HG02870 (cell line): Measurements from ENCODE around the gene BCS1L.
"Not testable (repeated sequence)": the region's sequence is repeated elsewhere in the genome, so short reads cannot be mapped to it uniquely, and the experiment has no call there.

Source experiments
- ATAC-seq: cut with Tn5 transposase; IDR thresholded peaks from one replicate; pipeline ENCODE4 v1.9.1; 2021; ENCODE audit warnings: mild to moderate bottlenecking, moderate library complexity; ENCODE audit not compliant: unreplicated experiment

Gene BCS1L

DNA sequence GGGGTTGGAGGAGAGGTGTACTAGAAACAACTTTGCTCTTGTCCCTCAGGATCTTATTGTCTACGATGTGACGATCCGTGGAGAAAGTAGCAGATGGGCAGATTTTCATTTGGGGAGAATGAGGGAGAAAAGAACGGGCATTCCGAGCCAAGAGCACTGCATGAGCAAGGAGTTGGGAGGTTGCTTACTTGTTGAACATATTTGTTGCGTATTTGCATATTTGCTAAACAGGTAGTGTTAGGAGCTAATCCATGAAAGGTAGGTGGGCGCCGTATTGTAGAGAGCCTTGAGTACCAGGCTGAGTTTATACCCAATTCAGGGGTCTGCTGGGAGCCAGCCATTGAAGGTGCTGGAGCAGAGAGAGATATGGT, 490 bp downstream of the BCS1L start:
- ATAC-seq: no peak

DNA sequence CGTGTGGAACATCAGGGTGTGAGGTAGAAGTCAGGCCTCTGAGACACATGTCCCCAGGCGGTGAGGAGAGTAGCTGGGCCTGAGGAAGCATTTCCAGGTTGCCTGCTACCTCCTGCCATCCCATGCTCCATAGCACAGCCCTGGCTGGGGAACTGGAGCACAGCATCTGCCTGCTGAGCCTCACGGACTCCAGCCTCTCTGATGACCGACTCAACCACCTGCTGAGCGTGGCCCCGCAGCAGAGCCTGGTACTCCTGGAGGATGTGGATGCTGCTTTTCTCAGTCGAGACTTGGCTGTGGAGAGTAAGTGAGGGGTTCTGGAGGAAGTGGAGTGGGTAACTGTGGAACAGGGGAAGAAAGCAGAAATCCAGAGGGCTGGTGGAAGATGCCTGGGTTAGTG, 2.9 kb downstream of the BCS1L start:
- ATAC-seq: no peak

DNA sequence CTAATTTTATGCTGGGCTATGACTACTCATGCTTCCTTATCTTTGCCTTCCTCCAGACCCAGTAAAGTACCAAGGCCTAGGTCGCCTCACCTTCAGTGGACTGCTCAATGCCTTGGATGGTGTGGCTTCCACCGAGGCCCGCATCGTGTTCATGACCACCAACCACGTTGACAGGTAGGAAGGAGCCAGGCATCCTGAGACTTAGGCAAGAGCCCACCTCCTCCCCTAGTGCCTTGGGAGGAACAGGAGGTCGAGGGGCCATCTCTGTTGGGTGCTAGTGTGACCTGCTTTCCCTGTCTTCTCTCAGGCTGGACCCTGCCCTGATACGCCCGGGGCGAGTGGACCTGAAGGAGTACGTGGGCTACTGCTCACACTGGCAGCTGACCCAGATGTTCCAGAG, 3.3 kb downstream of the BCS1L start:
- ATAC-seq: no peak

DNA sequence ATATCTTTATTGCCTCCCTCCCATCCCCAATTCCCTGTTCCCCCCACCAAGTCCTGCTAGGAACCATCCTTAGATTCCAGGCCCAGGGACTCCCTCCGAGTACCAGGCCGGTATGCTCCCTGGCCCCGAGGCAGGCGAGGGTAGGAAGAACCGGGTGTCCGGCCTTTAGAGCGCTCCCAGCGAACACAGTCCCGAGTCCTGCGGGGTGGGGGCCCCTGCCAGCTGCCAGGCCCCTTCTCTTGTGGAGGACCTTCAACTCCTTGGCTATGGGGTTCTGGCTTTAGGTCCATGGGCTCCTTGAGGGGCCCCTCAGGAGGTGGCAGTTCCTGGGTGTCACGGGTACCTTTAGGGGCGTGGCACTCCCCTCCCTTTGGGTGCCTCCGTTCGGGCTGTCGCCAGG, 4.4 kb downstream of the BCS1L start:
- no peak for ATAC-seq

DNA sequence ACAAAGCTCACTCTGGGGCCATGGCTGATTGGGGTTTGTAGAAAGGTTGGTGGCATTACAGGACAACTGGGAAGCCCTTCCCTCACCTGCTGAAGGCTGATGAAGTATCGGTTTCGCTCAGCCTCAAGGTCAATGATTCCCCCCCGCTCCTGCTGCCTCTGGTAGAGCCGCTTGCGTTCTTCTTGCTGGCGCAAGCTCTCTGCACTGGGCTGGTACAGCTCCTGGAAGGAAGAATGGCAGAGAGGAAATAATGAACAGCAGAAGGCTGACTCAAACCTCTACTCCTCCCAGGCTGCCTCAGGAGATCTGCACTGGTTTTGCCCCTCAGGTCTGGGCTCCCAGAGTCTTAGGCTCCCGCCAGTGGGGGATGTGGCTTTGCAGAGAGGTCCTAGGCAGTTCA, 5.2 kb downstream of the BCS1L start:
- ATAC-seq: no peak

DNA sequence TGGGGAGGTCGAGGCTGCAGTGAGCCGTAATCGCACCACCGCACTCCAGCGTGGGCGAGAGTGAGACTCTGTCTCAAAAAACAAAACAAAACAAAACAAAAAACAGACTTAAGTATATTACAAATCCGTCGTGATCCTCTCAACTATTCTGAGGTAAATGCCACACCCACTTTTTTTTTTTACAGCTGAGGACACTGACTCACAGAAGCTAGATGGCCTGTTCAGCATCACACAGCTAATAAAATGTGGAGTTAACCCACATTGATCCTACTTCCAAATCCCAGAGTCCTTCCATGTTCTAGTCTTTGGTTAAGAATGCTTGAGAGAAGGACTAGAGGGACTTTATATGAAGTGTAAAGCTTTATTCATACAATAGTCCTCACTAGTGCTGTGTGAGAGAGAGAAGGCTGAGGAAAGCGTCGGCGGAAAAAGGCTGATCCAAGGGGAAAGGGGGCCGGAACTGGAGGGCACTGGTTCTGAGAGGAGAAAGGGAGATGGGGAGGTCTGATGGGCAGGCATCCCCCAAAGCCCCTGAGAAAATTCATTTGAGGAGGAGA, 11.7 kb downstream of the BCS1L start:
- ATAC-seq: no peak

- ATAC-seq: peak; percentile 96
Measured at GRCh38 chr2:218671654-218672566, 12.4 kb downstream of the BCS1L start, which contains the start of the genes RNF25 and STK36. TSS of gene RNF25 (minus strand) at chr2:218672002. CDS start at chr2:218671970, 32 bp downstream. TSS of gene STK36 (plus strand) at chr2:218672086. CDS start at chr2:218672830, 744 bp downstream.

DNA sequence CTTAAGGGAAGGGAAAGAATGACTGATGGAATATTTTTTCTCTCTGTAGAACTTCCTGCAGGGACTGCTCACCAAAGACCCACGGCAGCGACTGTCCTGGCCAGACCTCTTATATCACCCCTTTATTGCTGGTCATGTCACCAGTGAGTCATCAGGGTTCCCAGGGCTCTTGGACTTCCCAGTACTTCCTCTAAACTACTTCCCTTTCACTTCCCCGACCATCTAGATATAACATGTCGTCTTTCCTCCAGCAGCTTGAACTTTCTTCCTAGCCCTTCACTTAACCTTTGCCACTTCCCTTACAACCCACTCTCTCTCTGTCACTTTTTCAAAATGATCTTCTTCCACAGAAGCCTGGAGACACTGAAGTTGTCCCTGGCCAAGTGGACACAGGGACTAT, 19.6 kb downstream of the BCS1L start:
- ATAC-seq: no peak

GRCh38 chr2:218680061-218680460, 20.6 kb downstream of the BCS1L start:
- ATAC-seq: no peak

- not testable (repeated sequence) for ATAC-seq
Measured at GRCh38 chr2:218687400-218688060, 28.0 kb downstream of the BCS1L start.

GRCh38 chr2:218691234-218691633, 31.8 kb downstream of the BCS1L start:
- no peak for ATAC-seq

GRCh38 chr2:218694405-218695145, 35.1 kb downstream of the BCS1L start:
- ATAC-seq: no peak

DNA sequence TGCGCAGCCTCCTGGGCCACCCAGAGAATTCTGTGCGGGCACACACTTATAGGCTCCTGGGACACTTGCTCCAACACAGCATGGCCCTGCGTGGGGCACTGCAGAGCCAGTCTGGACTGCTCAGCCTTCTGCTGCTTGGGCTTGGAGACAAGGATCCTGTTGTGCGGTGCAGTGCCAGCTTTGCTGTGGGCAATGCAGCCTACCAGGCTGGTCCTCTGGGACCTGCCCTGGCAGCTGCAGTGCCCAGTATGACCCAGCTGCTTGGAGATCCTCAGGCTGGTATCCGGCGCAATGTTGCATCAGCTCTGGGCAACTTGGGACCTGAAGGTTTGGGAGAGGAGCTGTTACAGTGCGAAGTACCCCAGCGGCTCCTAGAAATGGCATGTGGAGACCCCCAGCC, 39.4 kb downstream of the BCS1L start:
- no peak for ATAC-seq

DNA sequence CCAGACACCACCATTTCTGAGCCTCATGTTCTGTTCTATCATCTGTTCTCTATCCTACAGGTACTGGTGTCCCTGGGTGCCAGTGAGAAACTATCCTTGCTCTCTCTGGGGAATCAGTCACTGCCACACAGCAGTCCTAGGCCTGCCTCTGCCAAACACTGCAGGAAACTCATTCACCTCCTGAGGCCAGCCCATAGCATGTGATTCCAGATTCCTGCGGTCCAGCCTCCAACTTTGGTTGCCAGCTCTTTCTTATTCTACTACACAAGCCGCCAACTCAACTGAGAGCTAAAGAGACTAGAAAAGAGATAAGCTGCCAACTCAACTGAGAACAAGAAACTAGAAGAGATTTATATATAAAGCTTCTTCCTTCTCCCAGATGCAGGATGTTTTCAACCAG, 42.3 kb downstream of the BCS1L start:
- ATAC-seq: no peak

GRCh38 chr2:218703341-218703740, 43.9 kb downstream of the BCS1L start:
- no peak for ATAC-seq

DNA sequence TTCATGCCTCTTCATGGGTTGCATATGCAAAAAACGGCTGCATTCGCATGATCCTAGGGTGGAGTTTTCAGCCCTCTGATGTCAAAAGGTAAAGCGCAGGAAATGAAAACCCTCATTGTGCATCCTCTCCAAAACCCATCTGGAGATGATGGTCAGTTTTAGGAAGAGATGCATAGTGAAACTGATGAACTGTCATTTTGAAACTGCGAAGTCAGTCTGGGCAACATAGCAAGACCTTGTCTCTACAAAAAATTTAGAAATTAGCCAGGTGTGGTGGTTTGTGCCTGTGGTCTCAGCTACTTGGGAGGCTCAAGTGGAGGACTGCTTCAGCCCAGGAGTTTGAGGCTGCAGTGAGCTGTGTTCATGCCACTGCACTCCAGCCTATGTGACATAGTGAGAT, 48.6 kb downstream of the BCS1L start:
- peak; percentile 35 for ATAC-seq

DNA sequence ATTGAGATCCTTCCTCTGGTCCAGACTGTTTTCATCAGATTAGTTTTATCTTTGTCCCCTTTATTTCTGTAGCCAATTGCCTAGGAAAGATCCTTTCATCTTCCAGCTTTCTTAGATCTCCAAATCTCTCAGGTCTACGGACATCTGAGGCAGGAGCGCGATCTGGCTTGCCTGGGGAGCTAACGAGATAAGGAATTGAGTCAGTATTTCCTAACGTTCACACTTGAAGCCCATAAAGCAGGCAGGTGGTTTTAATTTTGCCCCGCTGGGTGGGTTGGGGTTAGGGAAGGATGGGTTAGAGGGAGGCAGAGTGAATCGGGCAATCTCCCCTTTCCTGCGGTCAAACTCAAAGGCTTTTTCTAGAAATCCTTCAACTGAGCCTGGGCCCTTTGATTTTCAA, 50.4 kb downstream of the BCS1L start:
- no peak for ATAC-seq

- no peak for ATAC-seq
Measured at GRCh38 chr2:218710334-218710686, 50.8 kb downstream of the BCS1L start.

- ATAC-seq: peak; percentile 87
Measured at GRCh38 chr2:218710687-218711549, 51.4 kb downstream of the BCS1L start, which contains the start of gene TTLL4. TSS of gene TTLL4 (plus strand) at chr2:218710835. CDS start at chr2:218737677, 26,842 bp downstream.

- no peak for ATAC-seq
Measured at GRCh38 chr2:218711550-218711929, 52.1 kb downstream of the BCS1L start.
